Measurements from ENCODE around the gene PHACTR1. TPM values are rescaled to one million over a fixed set of nuclear protein-coding genes. Genes with fewer than 3 reads are reported as not detected.
"Not testable (repeated sequence)": the region's sequence is repeated elsewhere in the genome, so short reads cannot be mapped to it uniquely, and the experiment has no call there.

The PHACTR1 gene
- total RNA-seq, 1 experiment from 2014 or later, result 0.05 TPM

DNA sequence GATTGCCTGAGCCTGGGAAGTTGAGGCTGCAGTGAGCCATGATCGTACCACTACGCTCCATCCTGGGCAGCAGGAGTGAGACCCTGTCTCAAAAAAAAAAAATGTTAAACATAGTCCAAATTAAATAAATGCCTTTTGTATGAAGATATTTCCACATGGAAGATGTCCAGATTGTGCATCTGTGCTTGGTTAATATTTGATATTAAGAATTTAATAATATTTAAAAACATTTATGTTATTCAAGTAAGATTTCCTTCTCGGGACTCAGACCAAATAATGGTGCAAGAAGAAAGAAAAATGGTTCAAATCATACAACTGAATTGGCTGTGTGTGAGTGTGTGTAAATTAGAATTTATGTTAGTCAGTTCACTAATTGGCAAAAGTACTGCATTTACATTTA lies 409.3 kb downstream of the PHACTR1 start:
- intact Hi-C loops (cut with micrococcal nuclease; ENCODE audit: unreplicated experiment) (no loop called here), in situ Hi-C loops (cut with HindIII; ENCODE audit: low pct_unique_long_range_greater_than_20kb, low sequenced_read_pairs) (no loop called here)
- BruUV-seq (replicated peaks), result no TSS peak
- ATAC-seq (no peak), DNase-seq (ENCODE audit: low read depth, low spot score) (no peak)
- no peaks in the 10 kb centered on the region for H3K36me3 ChIP-seq (ENCODE audit: control insufficient read depth, insufficient read depth, low read length)
- H3K4me1 ChIP-seq (ENCODE audit: control insufficient read depth, insufficient read depth, low read length), result no peaks in the 10 kb centered on the region
- no peaks in the 10 kb centered on the region for H3K9me3 ChIP-seq (ENCODE audit: control insufficient read depth, insufficient read depth, low read depth, low read length)
- no peaks in the 10 kb centered on the region; the same call in 1 of the 2 replicates for H3K27me3 ChIP-seq (ENCODE audit: control insufficient read depth, insufficient read depth, low read length)
- ChIA-PET CTCF (no interaction called here), POLR2A (interaction anchor here (0.5 kb wide), 1 partner anchor 162 kb away, joined by 13 read pairs; no protein-coding TSS in a partner anchor)
- TF ChIP-seq, protein P1, sequence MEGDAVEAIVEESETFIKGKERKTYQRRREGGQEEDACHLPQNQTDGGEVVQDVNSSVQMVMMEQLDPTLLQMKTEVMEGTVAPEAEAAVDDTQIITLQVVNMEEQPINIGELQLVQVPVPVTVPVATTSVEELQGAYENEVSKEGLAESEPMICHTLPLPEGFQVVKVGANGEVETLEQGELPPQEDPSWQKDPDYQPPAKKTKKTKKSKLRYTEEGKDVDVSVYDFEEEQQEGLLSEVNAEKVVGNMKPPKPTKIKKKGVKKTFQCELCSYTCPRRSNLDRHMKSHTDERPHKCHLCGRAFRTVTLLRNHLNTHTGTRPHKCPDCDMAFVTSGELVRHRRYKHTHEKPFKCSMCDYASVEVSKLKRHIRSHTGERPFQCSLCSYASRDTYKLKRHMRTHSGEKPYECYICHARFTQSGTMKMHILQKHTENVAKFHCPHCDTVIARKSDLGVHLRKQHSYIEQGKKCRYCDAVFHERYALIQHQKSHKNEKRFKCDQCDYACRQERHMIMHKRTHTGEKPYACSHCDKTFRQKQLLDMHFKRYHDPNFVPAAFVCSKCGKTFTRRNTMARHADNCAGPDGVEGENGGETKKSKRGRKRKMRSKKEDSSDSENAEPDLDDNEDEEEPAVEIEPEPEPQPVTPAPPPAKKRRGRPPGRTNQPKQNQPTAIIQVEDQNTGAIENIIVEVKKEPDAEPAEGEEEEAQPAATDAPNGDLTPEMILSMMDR (IDR thresholded peaks at IDR 0.05), result no peak
- H3K27ac ChIP-seq (ENCODE audit: low read length), result no peak overlapping the region
- H3K4me3 ChIP-seq (ENCODE audit: low read depth in 2 of 2, low read length in 2 of 2), result no peak overlapping the region

DNA sequence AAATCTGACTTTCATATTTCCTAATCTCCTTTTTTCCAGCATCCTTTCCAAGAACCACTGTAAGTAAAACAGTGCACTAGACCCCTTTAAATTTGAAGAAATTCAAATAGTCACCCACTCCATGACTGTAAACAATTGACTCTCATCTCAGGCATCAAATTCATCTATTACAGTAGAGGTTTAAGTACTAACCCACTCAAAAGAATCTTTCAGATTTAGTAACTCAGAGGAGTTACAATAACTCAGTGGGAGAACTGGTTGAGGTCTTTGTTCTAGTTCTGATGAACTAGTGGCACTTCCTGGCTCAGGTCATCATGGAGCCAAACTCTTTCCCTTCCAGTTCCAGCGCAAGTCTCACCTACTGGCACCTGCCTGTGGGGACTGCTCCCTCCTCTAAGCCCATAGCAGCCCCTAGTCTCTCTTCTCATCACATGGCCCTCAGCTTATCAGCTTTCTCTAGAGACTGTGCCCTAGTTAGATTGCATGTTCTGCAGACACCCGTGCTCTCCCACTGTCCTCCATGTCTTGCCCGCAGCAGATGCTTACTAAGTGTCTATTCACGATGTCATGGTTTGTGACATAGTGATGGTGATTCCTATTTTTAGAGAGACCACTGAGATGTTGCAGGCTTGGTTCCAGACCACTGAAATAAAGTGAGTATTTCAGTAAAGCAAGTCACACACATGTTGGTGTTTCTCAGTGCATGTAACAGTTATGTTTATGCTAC lies 415.5 kb downstream of the PHACTR1 start:
- in situ Hi-C loops (cut with HindIII; ENCODE audit: low pct_unique_long_range_greater_than_20kb, low sequenced_read_pairs), result no loop called here

DNA sequence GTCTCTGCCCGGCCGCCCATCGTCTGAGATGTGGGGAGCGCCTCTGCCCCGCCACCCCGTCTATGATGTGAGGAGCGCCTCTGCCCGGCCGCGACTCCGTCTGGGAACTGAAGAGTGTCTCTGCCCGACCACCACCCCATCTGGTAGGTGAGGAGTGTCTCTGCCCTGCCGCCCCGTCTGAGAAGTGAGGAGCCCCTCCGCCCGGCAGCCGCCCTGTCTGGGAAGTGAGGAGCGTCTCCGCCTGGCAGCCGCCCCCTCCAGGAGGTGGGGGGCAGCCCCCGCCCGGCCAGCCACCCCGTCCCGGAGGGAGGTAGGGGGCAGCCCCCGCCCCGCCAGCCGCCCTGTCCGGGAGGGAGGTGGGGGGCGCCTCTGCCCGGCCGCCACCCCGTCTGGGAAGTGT lies 417.3 kb downstream of the PHACTR1 start:
- intact Hi-C loops (cut with micrococcal nuclease; ENCODE audit: unreplicated experiment); H3K36me3 ChIP-seq (ENCODE audit: control insufficient read depth, insufficient read depth, low read length); H3K4me3 ChIP-seq (ENCODE audit: low read depth in 2 of 2, low read length in 2 of 2); H3K27me3 ChIP-seq (ENCODE audit: control insufficient read depth, insufficient read depth, low read length); in situ Hi-C loops (cut with HindIII; ENCODE audit: low pct_unique_long_range_greater_than_20kb, low sequenced_read_pairs); POLR2A ChIA-PET; BruUV-seq (replicated peaks); H3K27ac ChIP-seq (ENCODE audit: low read length); H3K4me1 ChIP-seq (ENCODE audit: control insufficient read depth, insufficient read depth, low read length); DNase-seq (ENCODE audit: low read depth, low spot score); H3K9me3 ChIP-seq (ENCODE audit: control insufficient read depth, insufficient read depth, low read depth, low read length); CTCF ChIA-PET; ATAC-seq: not testable (repeated sequence)

More for the DNA sequence above, 415.5 kb downstream of the PHACTR1 start:
- no TSS peak for BruUV-seq (replicated peaks)
- H3K27ac ChIP-seq (ENCODE audit: low read length), result no peak overlapping the region
- no peaks in the 10 kb centered on the region for H3K4me1 ChIP-seq (ENCODE audit: control insufficient read depth, insufficient read depth, low read length)
- no peak for DNase-seq (ENCODE audit: low read depth, low spot score)
- no peaks in the 10 kb centered on the region for H3K27me3 ChIP-seq (ENCODE audit: control insufficient read depth, insufficient read depth, low read length)
- ChIA-PET CTCF (no interaction called here), POLR2A (interaction anchor here (0.6 kb wide), 1 partner anchor 14 kb away, joined by 3 read pairs; no protein-coding TSS in a partner anchor)
- no peaks in the 10 kb centered on the region for H3K9me3 ChIP-seq (ENCODE audit: control insufficient read depth, insufficient read depth, low read depth, low read length)
- ATAC-seq, result no peak
- H3K36me3 ChIP-seq (ENCODE audit: control insufficient read depth, insufficient read depth, low read length), result no peaks in the 10 kb centered on the region
- TF ChIP-seq, protein P1 (IDR thresholded peaks at IDR 0.05), result no peak
- no peak for TF ChIP-seq POLR2AphosphoS5 (IDR thresholded peaks at IDR 0.05; ENCODE audit: low read depth, low read length)
- TF ChIP-seq, protein P2, sequence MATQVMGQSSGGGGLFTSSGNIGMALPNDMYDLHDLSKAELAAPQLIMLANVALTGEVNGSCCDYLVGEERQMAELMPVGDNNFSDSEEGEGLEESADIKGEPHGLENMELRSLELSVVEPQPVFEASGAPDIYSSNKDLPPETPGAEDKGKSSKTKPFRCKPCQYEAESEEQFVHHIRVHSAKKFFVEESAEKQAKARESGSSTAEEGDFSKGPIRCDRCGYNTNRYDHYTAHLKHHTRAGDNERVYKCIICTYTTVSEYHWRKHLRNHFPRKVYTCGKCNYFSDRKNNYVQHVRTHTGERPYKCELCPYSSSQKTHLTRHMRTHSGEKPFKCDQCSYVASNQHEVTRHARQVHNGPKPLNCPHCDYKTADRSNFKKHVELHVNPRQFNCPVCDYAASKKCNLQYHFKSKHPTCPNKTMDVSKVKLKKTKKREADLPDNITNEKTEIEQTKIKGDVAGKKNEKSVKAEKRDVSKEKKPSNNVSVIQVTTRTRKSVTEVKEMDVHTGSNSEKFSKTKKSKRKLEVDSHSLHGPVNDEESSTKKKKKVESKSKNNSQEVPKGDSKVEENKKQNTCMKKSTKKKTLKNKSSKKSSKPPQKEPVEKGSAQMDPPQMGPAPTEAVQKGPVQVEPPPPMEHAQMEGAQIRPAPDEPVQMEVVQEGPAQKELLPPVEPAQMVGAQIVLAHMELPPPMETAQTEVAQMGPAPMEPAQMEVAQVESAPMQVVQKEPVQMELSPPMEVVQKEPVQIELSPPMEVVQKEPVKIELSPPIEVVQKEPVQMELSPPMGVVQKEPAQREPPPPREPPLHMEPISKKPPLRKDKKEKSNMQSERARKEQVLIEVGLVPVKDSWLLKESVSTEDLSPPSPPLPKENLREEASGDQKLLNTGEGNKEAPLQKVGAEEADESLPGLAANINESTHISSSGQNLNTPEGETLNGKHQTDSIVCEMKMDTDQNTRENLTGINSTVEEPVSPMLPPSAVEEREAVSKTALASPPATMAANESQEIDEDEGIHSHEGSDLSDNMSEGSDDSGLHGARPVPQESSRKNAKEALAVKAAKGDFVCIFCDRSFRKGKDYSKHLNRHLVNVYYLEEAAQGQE (IDR thresholded peaks at IDR 0.05; ENCODE audit: insufficient read depth in 1 of 2, low read depth in 2 of 2, low read length in 1 of 2), result no peak
- no peak for TF ChIP-seq SIN3A (IDR thresholded peaks at IDR 0.05; ENCODE audit: borderline replicate concordance, insufficient read depth, low read depth, low read length)
- no peak for TF ChIP-seq TCF7L2 (IDR thresholded peaks at IDR 0.05; ENCODE audit: low read depth, low read length)
- intact Hi-C loops (cut with micrococcal nuclease; ENCODE audit: unreplicated experiment), result no loop called here
- no peak overlapping the region for H3K4me3 ChIP-seq (ENCODE audit: low read depth in 2 of 2, low read length in 2 of 2)
